Fibroblast of the aortic adventitia (primary cell): ENCODE measurements around the gene SORCS1. TPM values are rescaled to one million over a fixed set of nuclear protein-coding genes. Genes with fewer than 3 reads are reported as not detected.

Experiments used
- DNase-seq: peaks from one replicate; pipeline ENCODE4 v3.0.0-alpha.2; 2010; ENCODE audit warnings: low read depth
- H3K4me3 ChIP-seq: 2 replicates; pipeline ENCODE4 v1.5.1; 2011; ENCODE audit warnings: low read depth, mild to moderate bottlenecking, control low read depth, low read length, moderate library complexity
- CTCF ChIP-seq: IDR thresholded peaks from 2 replicates; pipeline ENCODE4 v1.5.1; 2011; ENCODE audit warnings: mild to moderate bottlenecking, low read length, control low read depth, inconsistent platforms; ENCODE audit not compliant: insufficient read depth
- total RNA-seq: library from RNA; depleted of rRNA; stranded (reverse); fragments of >200 nt; gene quantifications from 2 replicates; pipeline ENCODE4 v1.2.3, GENCODE V29; 2012; ENCODE audit warnings: low replicate concordance

Gene SORCS1
- total RNA-seq, 1 donor, result not detected

DNA sequence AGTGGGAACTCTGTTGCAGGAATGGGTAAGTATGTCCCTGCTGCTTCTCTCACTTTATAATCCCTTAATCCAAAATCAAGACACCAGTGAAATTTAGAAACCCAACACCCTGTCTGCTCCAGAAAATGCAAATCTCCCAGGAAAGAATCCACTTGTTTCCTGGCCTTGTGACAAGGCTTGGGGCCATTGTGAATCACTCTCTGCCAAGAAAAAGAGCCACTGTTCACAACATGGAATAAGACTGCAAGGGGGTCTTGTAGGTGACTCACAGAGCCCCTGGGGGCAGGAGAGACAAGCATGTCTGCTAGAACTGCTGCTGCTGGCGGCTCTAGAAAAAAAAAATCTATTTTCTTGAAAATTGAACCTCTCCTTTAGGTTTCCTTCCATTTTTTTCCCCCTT, 191.2 kb downstream of the SORCS1 start:
- TF ChIP-seq CTCF, result no peak
- no peak overlapping the region for H3K4me3 ChIP-seq
- no peak for DNase-seq

DNA sequence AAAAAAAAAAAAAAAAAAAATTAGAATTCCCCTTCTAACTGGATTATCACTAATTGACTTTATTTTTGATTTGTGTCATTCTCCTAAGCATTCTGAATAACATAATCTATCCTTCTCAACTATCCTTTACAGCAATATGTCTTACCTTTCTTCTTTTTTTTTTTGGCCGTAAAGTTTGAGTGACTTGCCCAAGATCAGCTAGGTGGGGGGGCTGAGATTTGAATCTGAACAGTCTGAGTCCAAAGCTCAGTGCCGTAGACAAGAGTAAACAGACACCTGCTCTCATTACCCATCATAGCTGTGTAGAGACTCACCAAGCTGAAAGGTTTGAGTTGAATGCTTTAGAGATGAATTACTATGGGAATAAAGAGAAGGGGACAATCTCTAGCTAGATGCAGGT, 192.1 kb downstream of the SORCS1 start:
- no peak for TF ChIP-seq CTCF
- no peak overlapping the region for H3K4me3 ChIP-seq
- no peak for DNase-seq

GRCh38 chr10:106971411-106971831, 193.1 kb downstream of the SORCS1 start:
- no peak for TF ChIP-seq CTCF
- no peak for DNase-seq
- H3K4me3 ChIP-seq, result no peak overlapping the region

- no peak for TF ChIP-seq CTCF
- no peak for DNase-seq
Measured at GRCh38 chr10:106967452-106967851, 197.1 kb downstream of the SORCS1 start.

DNA sequence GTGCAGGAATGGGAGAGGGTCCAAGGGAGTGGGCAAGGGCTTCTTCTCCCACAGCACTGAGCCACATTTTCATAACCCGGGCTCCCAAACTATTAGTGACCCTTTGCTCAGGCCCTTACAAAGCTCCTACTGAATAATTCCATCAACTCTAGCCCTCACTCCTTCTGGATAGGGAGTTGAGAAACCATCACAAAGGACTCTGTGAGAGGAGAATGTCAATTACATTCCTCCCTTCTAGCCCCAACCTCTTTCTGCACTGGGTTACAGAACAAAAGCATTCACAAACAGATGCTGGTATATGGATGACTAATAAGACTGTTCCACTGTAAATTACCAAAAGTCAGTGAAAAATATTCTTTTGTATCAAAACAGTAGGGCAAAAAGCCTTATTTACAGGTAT, 203.7 kb downstream of the SORCS1 start:
- TF ChIP-seq CTCF, result no peak
- no peak for DNase-seq

More at GRCh38 chr10:106967452-106967851, 197.1 kb downstream of the SORCS1 start:
- no peak overlapping the region for H3K4me3 ChIP-seq

GRCh38 chr10:106959521-106959920, 205.0 kb downstream of the SORCS1 start:
- no peak for TF ChIP-seq CTCF
- DNase-seq, result no peak
- no peak overlapping the region for H3K4me3 ChIP-seq

More for the DNA sequence above, 203.7 kb downstream of the SORCS1 start:
- no peak overlapping the region for H3K4me3 ChIP-seq
